ENCODE data around the gene BABAM1.

GRCh38 chr19:17303167-17303939 is 36.1 kb downstream of the BABAM1 start, which contains the start of gene ABHD8:
- TF ChIP-seq CTCF (IDR thresholded peaks at IDR 0.05) (0 out of 2 replicates have a peak, but pooled peaks have one; percentile 21), FOXJ3 (CRISPR knock-in tag; IDR thresholded peaks at IDR 0.05; ENCODE audit: borderline replicate concordance) (no peak), OVOL2 (CRISPR knock-in tag; IDR thresholded peaks at IDR 0.05; ENCODE audit: borderline replicate concordance) (no peak), GTF2I (CRISPR knock-in tag; conservative IDR thresholded peaks at IDR 0.05) (no peak), CDX4 (CRISPR knock-in tag; IDR thresholded peaks at IDR 0.05; ENCODE audit: borderline replicate concordance) (no peak), CBFB (CRISPR knock-in tag; IDR thresholded peaks at IDR 0.05; ENCODE audit: low read depth) (no peak), SP1 (CRISPR knock-in tag; conservative IDR thresholded peaks at IDR 0.05) (peak; percentile 99), FOXP1 (CRISPR knock-in tag; IDR thresholded peaks at IDR 0.05; ENCODE audit: borderline replicate concordance) (peak; percentile 34; the same call in 1 of the 2 replicates), ATF3 (CRISPR knock-in tag; conservative IDR thresholded peaks at IDR 0.05) (no peak)

All from WTC11 (cell line).